Fibroblast of peridontal ligament (primary cell): ENCODE measurements around the gene BARHL1.
"Not testable (repeated sequence)": the region's sequence is repeated elsewhere in the genome, so short reads cannot be mapped to it uniquely, and the experiment has no call there.

Experiments used
- DNase-seq: peaks from one replicate; pipeline ENCODE4 v3.0.0-alpha.2; 2010; ENCODE audit errors: extremely low read depth

Gene BARHL1

GRCh38 chr9:132556235-132556634 lies 26.2 kb upstream of the BARHL1 start:
- no peak for DNase-seq

- DNase-seq: no peak
These were observed 25.7 kb upstream of the BARHL1 start for GRCh38 chr9:132556714-132557113.

GRCh38 chr9:132557159-132557558 lies 25.2 kb upstream of the BARHL1 start:
- no peak for DNase-seq

- no peak for DNase-seq
These were observed 22.7 kb upstream of the BARHL1 start for GRCh38 chr9:132559711-132560110.

GRCh38 chr9:132560616-132561202 lies 21.7 kb upstream of the BARHL1 start:
- no peak for DNase-seq

DNA sequence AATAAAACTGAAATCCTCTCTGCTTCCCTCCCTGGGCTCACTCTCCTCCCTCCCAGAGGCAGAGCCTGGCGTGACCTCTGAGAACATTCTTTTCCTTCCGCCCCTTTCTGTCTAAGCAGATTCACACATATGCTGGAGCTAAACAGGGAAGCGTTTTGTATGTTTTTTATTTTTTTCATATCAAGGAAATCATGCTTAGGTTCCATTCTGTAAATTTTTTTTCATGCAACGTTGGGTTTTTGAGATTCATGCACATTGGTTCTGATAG lies 20.2 kb upstream of the BARHL1 start:
- DNase-seq: no peak

DNA sequence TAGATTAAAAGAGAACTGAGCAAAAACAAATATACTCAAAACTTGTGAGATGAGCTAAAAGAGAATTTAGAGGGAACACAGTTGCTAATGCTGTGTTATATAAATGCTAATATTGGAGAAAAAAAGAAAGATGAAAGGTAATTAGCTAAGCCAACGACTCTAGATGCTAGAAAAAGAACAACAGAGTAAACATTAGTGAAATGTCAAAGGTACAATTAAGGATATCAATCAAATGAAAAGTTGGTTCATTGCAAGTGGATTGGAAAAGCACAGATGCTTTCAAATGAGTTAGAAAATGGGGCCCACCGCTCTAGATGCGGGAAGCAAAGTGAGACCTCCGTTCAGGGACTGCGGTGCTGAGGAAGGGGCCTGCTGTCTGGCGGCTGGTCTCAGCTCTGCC lies 17.9 kb upstream of the BARHL1 start:
- DNase-seq: no peak

GRCh38 chr9:132568787-132569186 lies 13.6 kb upstream of the BARHL1 start:
- DNase-seq: not testable (repeated sequence)

DNA sequence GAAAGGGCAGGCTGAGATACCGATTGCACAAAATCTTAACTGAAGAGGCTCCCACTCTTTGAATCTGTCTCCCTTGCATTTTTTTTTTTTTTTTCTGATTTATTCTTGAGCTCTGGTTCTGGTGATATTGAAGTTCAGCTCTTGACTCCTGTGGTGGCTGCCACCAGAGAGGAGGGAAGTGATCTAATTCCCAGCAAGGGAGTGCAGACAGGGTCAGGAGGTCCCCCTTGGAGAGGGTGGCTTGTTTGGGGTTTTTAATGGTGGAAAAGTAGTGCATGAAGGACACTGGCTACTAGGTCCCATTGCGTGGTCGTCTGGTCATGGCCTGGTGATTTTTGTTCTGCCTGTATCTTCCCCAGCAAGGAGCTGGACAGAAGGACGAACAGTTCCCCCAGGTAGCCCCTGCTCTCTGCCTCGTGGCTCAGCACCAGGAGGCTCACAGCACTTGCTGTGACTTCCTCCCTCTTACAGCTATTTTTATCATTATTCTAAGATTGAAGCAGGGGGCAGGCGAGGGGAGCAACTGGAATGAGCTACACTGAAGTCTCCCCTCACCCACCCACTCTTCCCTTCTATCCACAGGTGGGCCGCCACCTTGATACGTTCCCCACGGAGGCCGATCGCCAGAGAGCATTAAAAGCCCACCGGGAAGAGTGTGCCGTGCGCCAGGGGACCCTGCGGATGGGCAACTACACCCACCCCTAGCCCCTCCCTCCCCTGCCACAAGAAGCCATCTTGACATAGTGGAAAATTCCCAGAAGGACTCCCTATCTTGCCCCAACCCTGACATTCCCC lies 10.4 kb upstream of the BARHL1 start:
- no peak for DNase-seq

- DNase-seq: no peak
These were observed 9.5 kb upstream of the BARHL1 start for GRCh38 chr9:132572921-132573320.

GRCh38 chr9:132575005-132575609 lies 7.3 kb upstream of the BARHL1 start:
- peak; percentile 54 for DNase-seq

GRCh38 chr9:132575811-132576210 lies 6.6 kb upstream of the BARHL1 start:
- no peak for DNase-seq

DNA sequence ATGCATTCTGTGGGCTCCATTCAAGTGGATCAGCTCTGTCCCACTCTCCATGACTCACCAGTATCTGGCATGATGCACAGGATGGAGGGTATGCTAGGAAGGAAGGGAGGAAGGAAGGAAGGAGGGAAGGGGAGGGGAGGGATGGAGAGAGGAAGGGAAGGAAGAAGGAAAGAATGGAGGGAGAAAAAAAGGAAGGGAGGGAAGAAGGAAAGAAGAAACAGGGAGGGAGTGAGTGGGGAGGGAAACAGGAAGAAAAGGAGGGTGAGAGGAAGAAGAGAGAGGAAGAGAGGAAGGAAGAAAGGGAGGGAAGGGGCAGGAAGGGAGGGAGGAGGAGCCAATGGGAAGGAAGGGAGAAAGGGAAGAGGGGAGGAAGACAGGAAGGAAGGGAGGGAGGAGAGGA lies 5.3 kb upstream of the BARHL1 start:
- no peak for DNase-seq

GRCh38 chr9:132578367-132578932 lies 4.0 kb upstream of the BARHL1 start:
- DNase-seq: no peak

DNA sequence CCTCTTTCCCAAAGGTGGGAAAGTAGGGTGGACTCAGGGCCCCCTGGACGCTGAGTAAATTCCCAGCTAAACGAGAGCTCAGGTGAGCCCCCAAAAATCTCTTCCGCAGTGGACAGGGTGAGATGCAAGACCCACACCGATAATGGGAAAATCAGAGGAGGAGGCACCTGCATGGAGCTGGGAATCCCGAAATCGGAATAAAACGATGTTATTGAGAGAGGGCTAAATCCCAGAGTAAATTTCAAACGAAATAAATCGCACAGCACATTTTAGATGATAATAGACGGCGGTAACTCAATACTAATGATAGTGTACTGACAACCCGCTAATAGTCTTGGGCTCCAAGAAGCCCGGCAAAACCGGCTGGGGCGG lies 3.0 kb upstream of the BARHL1 start:
- DNase-seq: no peak

GRCh38 chr9:132582786-132583583 lies 579 bp downstream of the BARHL1 start:
- DNase-seq: no peak

GRCh38 chr9:132583584-132584304 lies 1.3 kb downstream of the BARHL1 start:
- no peak for DNase-seq

DNA sequence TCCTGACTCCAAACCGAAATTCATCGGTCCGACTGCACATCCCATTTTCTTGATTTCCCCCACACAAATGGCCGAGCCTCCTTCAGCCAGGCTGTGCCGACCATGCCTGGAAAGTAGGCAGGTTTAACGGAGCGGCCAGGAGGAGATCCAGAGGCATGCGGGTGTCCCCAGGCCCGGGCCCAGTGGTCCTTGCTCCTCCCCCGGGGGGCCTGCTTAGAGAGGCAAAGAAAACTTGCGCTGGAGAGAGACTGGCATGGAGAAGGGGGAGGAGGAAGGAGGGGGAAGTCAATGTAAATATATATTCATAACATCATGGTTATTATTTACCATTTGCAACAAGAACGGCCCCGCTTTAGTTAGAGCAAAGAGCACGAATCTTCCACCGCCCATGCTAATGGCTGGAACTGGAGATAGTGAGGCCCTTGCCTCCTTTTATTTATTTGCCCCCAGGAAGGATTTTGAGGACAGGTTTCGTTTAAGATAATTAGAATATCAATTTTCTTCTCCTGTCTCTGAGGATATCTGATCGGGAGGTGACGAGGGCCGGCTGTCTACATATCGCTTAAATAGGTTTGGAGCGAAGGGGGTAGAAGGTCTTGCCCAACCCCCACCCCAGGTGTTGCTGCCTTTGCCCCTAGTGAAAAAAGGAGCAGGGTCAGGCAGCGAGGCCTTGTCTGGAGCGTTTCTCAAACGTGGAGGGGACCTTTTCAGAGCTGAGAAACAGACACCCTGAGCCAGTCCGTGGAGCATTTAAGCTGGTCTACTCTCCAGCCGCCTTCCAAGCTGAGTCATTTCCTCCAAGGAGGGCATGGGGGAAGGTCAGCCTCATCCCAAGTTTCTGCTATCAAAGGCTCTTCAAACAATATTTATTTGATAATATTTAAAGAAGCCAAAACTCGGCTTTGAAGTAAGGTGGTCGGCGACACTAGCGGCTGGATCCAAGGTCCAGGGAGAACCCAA lies 2.5 kb downstream of the BARHL1 start:
- DNase-seq: no peak

DNA sequence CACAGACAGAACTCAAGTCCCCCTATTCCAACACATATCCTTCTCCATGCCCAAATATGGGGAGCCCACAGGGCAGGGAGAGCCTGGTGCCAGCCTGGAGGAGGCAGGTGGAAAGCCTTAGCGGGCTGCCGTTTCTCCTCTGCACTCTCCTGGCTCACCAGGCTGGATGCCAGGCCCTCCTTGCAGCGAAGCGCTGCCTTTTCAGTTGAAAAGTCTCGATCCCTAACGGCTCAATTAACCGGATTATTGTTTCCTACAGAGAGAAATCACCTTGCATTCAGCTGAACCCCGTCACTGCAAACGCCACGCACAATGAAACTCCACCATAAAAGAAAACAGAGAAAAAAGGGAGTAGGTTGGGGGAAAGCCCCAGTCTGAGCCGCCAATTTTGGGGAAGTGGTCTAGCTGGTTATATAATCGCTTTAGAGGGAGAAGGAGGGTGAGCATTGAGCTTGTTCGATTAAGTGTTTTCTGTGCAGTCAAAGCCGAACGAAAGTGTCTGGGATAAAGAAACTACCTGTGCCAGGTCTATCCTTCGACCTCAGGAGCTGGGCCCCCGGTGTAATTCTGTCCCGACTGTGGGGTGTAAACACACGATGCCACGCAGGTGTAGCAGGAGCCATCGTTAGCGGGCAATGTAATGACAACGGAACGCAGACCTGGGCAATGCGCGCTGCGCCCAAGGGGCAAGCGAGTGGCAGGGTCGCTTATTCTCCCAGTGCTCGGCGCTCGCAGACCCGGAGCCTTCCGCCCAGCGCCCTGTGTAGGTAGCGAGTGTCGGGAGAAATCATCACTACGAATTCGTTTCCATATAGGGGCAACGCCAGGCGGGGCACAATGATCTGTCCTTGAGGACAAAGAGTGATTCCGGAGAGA lies 3.8 kb downstream of the BARHL1 start:
- no peak for DNase-seq
